ENCODE results near the gene MYO9A. TPM values are rescaled to one million over a fixed set of nuclear protein-coding genes. Genes with fewer than 3 reads are reported as not detected.
A peak's percentile ranks its signal among the peaks of the same experiment; 100 is the strongest.

The MYO9A gene
- polyA plus RNA-seq, 3 donors: 3.9 to 6.6 (median 5.0) TPM

- H3K9me3 Mint-ChIP-seq: no peaks in the 10 kb centered on the region
- H3K4me3 ChIP-seq (replicated peaks in 1 of 3; ENCODE audit: low read depth in 2 of 3, low read length in 3 of 3): no peak overlapping the region
- no peak overlapping the region for H3K27ac Mint-ChIP-seq
- H3K4me1 Mint-ChIP-seq: no peaks in the 10 kb centered on the region
- no peaks in the 10 kb centered on the region for H3K79me2 ChIP-seq (ENCODE audit: insufficient read depth, low read length)
- H2AFZ ChIP-seq (ENCODE audit: insufficient read depth, low read depth, low read length, poor library complexity, severe bottlenecking): no peak overlapping the region
- H3K27ac ChIP-seq (ENCODE audit: low read depth in 1 of 2, low read length in 2 of 2): no peak overlapping the region
- no peak for TF ChIP-seq CTCF (IDR thresholded peaks at IDR 0.05)
- H3K9ac ChIP-seq (ENCODE audit: insufficient read depth, low read length, poor library complexity, severe bottlenecking): no peak overlapping the region
- no peaks in the 10 kb centered on the region for H3K36me3 ChIP-seq (replicated peaks in 1 of 2; ENCODE audit: control insufficient read depth in 1 of 2, insufficient read depth in 2 of 2, low read length in 2 of 2)
- peaks cover 0 to 2% (median 0%) of the 10 kb centered on the region in 3 donors for H3K27me3 Mint-ChIP-seq (ENCODE audit: low read depth in 3 of 3)
- DNase-seq: no peak
- no peak overlapping the region for H3K4me2 ChIP-seq (replicated peaks; ENCODE audit: extremely low read depth, low read length, poor library complexity, severe bottlenecking)
- H3K4me3 Mint-ChIP-seq: no peak overlapping the region
- no peaks in the 10 kb centered on the region for H3K36me3 Mint-ChIP-seq
- intact Hi-C loops (cut with micrococcal nuclease): no loop called here
- no peaks in the 10 kb centered on the region for H3K9me3 ChIP-seq (replicated peaks in 1 of 2; ENCODE audit: control insufficient read depth in 1 of 2, insufficient read depth in 1 of 2, low read length in 2 of 2)
- no peaks in the 10 kb centered on the region for H3K27me3 ChIP-seq (ENCODE audit: control insufficient read depth in 2 of 2, insufficient read depth in 2 of 2, low read length in 2 of 2)
- no peaks in the 10 kb centered on the region for H4K20me1 ChIP-seq (ENCODE audit: insufficient read depth, low read length)
- H3K4me1 ChIP-seq (ENCODE audit: control insufficient read depth in 1 of 2, insufficient read depth in 2 of 2, low read length in 2 of 2): no peaks in the 10 kb centered on the region
Measured at GRCh38 chr15:72128359-72128758, 10.4 kb upstream of the MYO9A start.

- H3K9ac ChIP-seq (ENCODE audit: insufficient read depth, low read length, poor library complexity, severe bottlenecking): no peak overlapping the region
Measured at GRCh38 chr15:72127724-72128322, 9.9 kb upstream of the MYO9A start.

More at GRCh38 chr15:72127724-72128322, 9.9 kb upstream of the MYO9A start:
- no peaks in the 10 kb centered on the region for H3K4me1 ChIP-seq (ENCODE audit: control insufficient read depth in 1 of 2, insufficient read depth in 2 of 2, low read length in 2 of 2)
- no peaks in the 10 kb centered on the region for H3K27me3 ChIP-seq (ENCODE audit: control insufficient read depth in 2 of 2, insufficient read depth in 2 of 2, low read length in 2 of 2)
- H3K4me3 ChIP-seq (replicated peaks in 1 of 3; ENCODE audit: low read depth in 2 of 3, low read length in 3 of 3): no peak overlapping the region
- H3K4me2 ChIP-seq (replicated peaks; ENCODE audit: extremely low read depth, low read length, poor library complexity, severe bottlenecking): no peak overlapping the region
- no peaks in the 10 kb centered on the region for H3K9me3 Mint-ChIP-seq
- no peak for DNase-seq
- H3K36me3 Mint-ChIP-seq: no peaks in the 10 kb centered on the region
- intact Hi-C loops (cut with micrococcal nuclease): no loop called here
- no peaks in the 10 kb centered on the region for H3K36me3 ChIP-seq (replicated peaks in 1 of 2; ENCODE audit: control insufficient read depth in 1 of 2, insufficient read depth in 2 of 2, low read length in 2 of 2)
- no peak overlapping the region for H2AFZ ChIP-seq (ENCODE audit: insufficient read depth, low read depth, low read length, poor library complexity, severe bottlenecking)
- peak overlapping the region in 1 of 7 donors; percentile 35 for H3K27ac Mint-ChIP-seq
- TF ChIP-seq CTCF (IDR thresholded peaks at IDR 0.05): no peak
- no peaks in the 10 kb centered on the region for H4K20me1 ChIP-seq (ENCODE audit: insufficient read depth, low read length)
- H3K27me3 Mint-ChIP-seq (ENCODE audit: low read depth in 3 of 3): peaks cover 0 to 2% (median 0%) of the 10 kb centered on the region in 3 donors
- H3K4me3 Mint-ChIP-seq: no peak overlapping the region
- H3K9me3 ChIP-seq (replicated peaks in 1 of 2; ENCODE audit: control insufficient read depth in 1 of 2, insufficient read depth in 1 of 2, low read length in 2 of 2): no peaks in the 10 kb centered on the region
- no peaks in the 10 kb centered on the region for H3K79me2 ChIP-seq (ENCODE audit: insufficient read depth, low read length)
- 100% methylated on average over 1 of the region's 2 CpGs for WGBS (ENCODE audit: insufficient coverage)
- H3K4me1 Mint-ChIP-seq: no peaks in the 10 kb centered on the region
- no peak overlapping the region for H3K27ac ChIP-seq (ENCODE audit: low read depth in 1 of 2, low read length in 2 of 2)
